ENCODE results near the gene RUNDC3A. TPM values are rescaled to one million over a fixed set of nuclear protein-coding genes. Genes with fewer than 3 reads are reported as not detected.

Gene RUNDC3A
- total RNA-seq, 1 experiment from 2014 or later = 3.6 TPM

GRCh38 chr17:44272321-44272951, 36.0 kb upstream of the RUNDC3A start:
- TF ChIP-seq POLR2AphosphoS5 (IDR thresholded peaks at IDR 0.05; ENCODE audit: low read depth, low read length) = no peak
- intact Hi-C loops (cut with micrococcal nuclease; ENCODE audit: unreplicated experiment) (no loop called here), in situ Hi-C loops (cut with HindIII; ENCODE audit: low pct_unique_long_range_greater_than_20kb, low sequenced_read_pairs) (no loop called here)
- BruUV-seq (replicated peaks) = no TSS peak
- ATAC-seq (peak; percentile 42), DNase-seq (ENCODE audit: low read depth, low spot score) (no peak)
- Histone ChIP-seq H3K36me3 (ENCODE audit: control insufficient read depth, insufficient read depth, low read length) (no peaks in the 10 kb centered on the region), H3K27me3 (ENCODE audit: control insufficient read depth, insufficient read depth, low read length) (no peaks in the 10 kb centered on the region), H3K9me3 (ENCODE audit: control insufficient read depth, insufficient read depth, low read depth, low read length) (no peaks in the 10 kb centered on the region), H3K27ac (ENCODE audit: low read length) (no peak overlapping the region), H3K4me3 (ENCODE audit: low read depth in 2 of 2, low read length in 2 of 2) (no peak overlapping the region), H3K4me1 (ENCODE audit: control insufficient read depth, insufficient read depth, low read length) (no peaks in the 10 kb centered on the region; the same call in none of the 2 replicates)
- POLR2A ChIA-PET = no interaction called here
- CTCF ChIA-PET = no interaction called here

- Histone ChIP-seq H3K27me3 (ENCODE audit: control insufficient read depth, insufficient read depth, low read length) (no peaks in the 10 kb centered on the region), H3K36me3 (ENCODE audit: control insufficient read depth, insufficient read depth, low read length) (no peaks in the 10 kb centered on the region), H3K9me3 (ENCODE audit: control insufficient read depth, insufficient read depth, low read depth, low read length) (no peaks in the 10 kb centered on the region), H3K27ac (ENCODE audit: low read length) (no peak overlapping the region), H3K4me1 (ENCODE audit: control insufficient read depth, insufficient read depth, low read length) (no peaks in the 10 kb centered on the region; the same call in none of the 2 replicates), H3K4me3 (ENCODE audit: low read depth in 2 of 2, low read length in 2 of 2) (no peak overlapping the region)
- POLR2A ChIA-PET = no interaction called here
- ATAC-seq (no peak), DNase-seq (ENCODE audit: low read depth, low spot score) (no peak)
- no peak for TF ChIP-seq TCF7L2 (IDR thresholded peaks at IDR 0.05; ENCODE audit: low read depth, low read length)
- no peak for TF ChIP-seq CTCF (IDR thresholded peaks at IDR 0.05)
- no peak for TF ChIP-seq SIN3A (IDR thresholded peaks at IDR 0.05; ENCODE audit: borderline replicate concordance, insufficient read depth, low read depth, low read length)
- no peak for TF ChIP-seq REST (IDR thresholded peaks at IDR 0.05; ENCODE audit: insufficient read depth in 1 of 2, low read depth in 2 of 2, low read length in 1 of 2)
- no peak for TF ChIP-seq POLR2AphosphoS5 (IDR thresholded peaks at IDR 0.05; ENCODE audit: low read depth, low read length)
- in situ Hi-C loops (cut with HindIII; ENCODE audit: low pct_unique_long_range_greater_than_20kb, low sequenced_read_pairs) (no loop called here), intact Hi-C loops (cut with micrococcal nuclease; ENCODE audit: unreplicated experiment) (no loop called here)
- CTCF ChIA-PET = interaction anchor here (0.6 kb wide), 1 partner anchor 158 kb away, joined by 3 read pairs; no protein-coding TSS in a partner anchor
- BruUV-seq (replicated peaks) = no TSS peak
Measured at GRCh38 chr17:44272954-44273353, 35.4 kb upstream of the RUNDC3A start.

- TF ChIP-seq REST (IDR thresholded peaks at IDR 0.05; ENCODE audit: insufficient read depth in 1 of 2, low read depth in 2 of 2, low read length in 1 of 2) (no peak), POLR2AphosphoS5 (IDR thresholded peaks at IDR 0.05; ENCODE audit: low read depth, low read length) (no peak), CTCF (IDR thresholded peaks at IDR 0.05) (no peak), SIN3A (IDR thresholded peaks at IDR 0.05; ENCODE audit: borderline replicate concordance, insufficient read depth, low read depth, low read length) (no peak)
Measured at GRCh38 chr17:44273607-44274006, 34.8 kb upstream of the RUNDC3A start.

More at GRCh38 chr17:44273607-44274006, 34.8 kb upstream of the RUNDC3A start:
- H3K27ac ChIP-seq (ENCODE audit: low read length) = no peak overlapping the region
- intact Hi-C loops (cut with micrococcal nuclease; ENCODE audit: unreplicated experiment) = no loop called here
- H3K4me3 ChIP-seq (ENCODE audit: low read depth in 2 of 2, low read length in 2 of 2) = no peak overlapping the region
- H3K27me3 ChIP-seq (ENCODE audit: control insufficient read depth, insufficient read depth, low read length) = no peaks in the 10 kb centered on the region
- DNase-seq (ENCODE audit: low read depth, low spot score) (no peak), ATAC-seq (no peak)
- in situ Hi-C loops (cut with HindIII; ENCODE audit: low pct_unique_long_range_greater_than_20kb, low sequenced_read_pairs) = no loop called here
- POLR2A ChIA-PET = no interaction called here
- CTCF ChIA-PET = no interaction called here
- BruUV-seq (replicated peaks) = no TSS peak
- no peaks in the 10 kb centered on the region for H3K36me3 ChIP-seq (ENCODE audit: control insufficient read depth, insufficient read depth, low read length)
- no peaks in the 10 kb centered on the region for H3K9me3 ChIP-seq (ENCODE audit: control insufficient read depth, insufficient read depth, low read depth, low read length)
- no peaks in the 10 kb centered on the region; the same call in none of the 2 replicates for H3K4me1 ChIP-seq (ENCODE audit: control insufficient read depth, insufficient read depth, low read length)

All from Panc1 (cell line).